GM06990 (cell line): ENCODE measurements around the gene SMARCAD1.
A peak's percentile ranks its signal among the peaks of the same experiment; 100 is the strongest.

Source experiments
- DNase-seq: peaks from one replicate; pipeline ENCODE4 v3.0.0-alpha.2; 2011; ENCODE audit not compliant: insufficient read length; ENCODE audit errors: extremely low read depth
- H3K27me3 ChIP-seq: replicated peaks from 2 replicates; pipeline ENCODE4 v1.6.0; 2011; ENCODE audit warnings: low read length; ENCODE audit not compliant: control insufficient read depth, insufficient read depth
- H3K36me3 ChIP-seq: 2 replicates; pipeline ENCODE4 v1.5.1; 2011; ENCODE audit warnings: low read length; ENCODE audit not compliant: control insufficient read depth, insufficient read depth
- H3K4me3 ChIP-seq: replicated peaks from 2 replicates; pipeline ENCODE4 v1.5.1; 2011; ENCODE audit warnings: low read depth, mild to moderate bottlenecking, control low read depth, low read length
- CTCF ChIP-seq: IDR thresholded peaks from 2 replicates; pipeline ENCODE4 v1.5.1; 2011; ENCODE audit warnings: low read length, control low read depth, mild to moderate bottlenecking, inconsistent platforms; ENCODE audit not compliant: insufficient read depth, poor library complexity, severe bottlenecking

The SMARCAD1 gene

GRCh38 chr4:94202769-94203168, 4.9 kb upstream of the SMARCAD1 start:
- no peaks in the 10 kb centered on the region for H3K27me3 ChIP-seq
- no peak for TF ChIP-seq CTCF
- DNase-seq, result no peak
- no peaks in the 10 kb centered on the region for H3K36me3 ChIP-seq
- H3K4me3 ChIP-seq, result no peak overlapping the region

- peak overlapping the region; percentile 86 for H3K4me3 ChIP-seq
- no peak for DNase-seq
- H3K36me3 ChIP-seq, result no peaks in the 10 kb centered on the region; the same call in 1 of the 2 replicates
- TF ChIP-seq CTCF, result no peak
- no peaks in the 10 kb centered on the region for H3K27me3 ChIP-seq
Measured at GRCh38 chr4:94208266-94208665, 601 bp downstream of the SMARCAD1 start.

GRCh38 chr4:94208918-94209317, 1.3 kb downstream of the SMARCAD1 start:
- no peaks in the 10 kb centered on the region; the same call in 1 of the 2 replicates for H3K36me3 ChIP-seq
- peak overlapping the region; percentile 86 for H3K4me3 ChIP-seq
- DNase-seq, result no peak
- no peaks in the 10 kb centered on the region for H3K27me3 ChIP-seq
- TF ChIP-seq CTCF, result no peak

GRCh38 chr4:94211861-94212260, 4.2 kb downstream of the SMARCAD1 start:
- no peak for TF ChIP-seq CTCF
- Histone ChIP-seq H3K4me3 (no peak overlapping the region), H3K36me3 (peaks cover 4% of the 10 kb centered on the region), H3K27me3 (no peaks in the 10 kb centered on the region)
- DNase-seq, result no peak

- Histone ChIP-seq H3K36me3 (peaks cover 4% of the 10 kb centered on the region), H3K27me3 (no peaks in the 10 kb centered on the region), H3K4me3 (no peak overlapping the region)
- TF ChIP-seq CTCF, result no peak
- no peak for DNase-seq
Measured at GRCh38 chr4:94214703-94215319, 7.1 kb downstream of the SMARCAD1 start.

- Histone ChIP-seq H3K36me3 (peaks cover 4% of the 10 kb centered on the region), H3K4me3 (no peak overlapping the region), H3K27me3 (no peaks in the 10 kb centered on the region)
- DNase-seq, result no peak
- TF ChIP-seq CTCF, result no peak
Measured at GRCh38 chr4:94216394-94216793, 8.7 kb downstream of the SMARCAD1 start.
